ENCODE measurements around the gene DNAH8. TPM values are rescaled to one million over a fixed set of nuclear protein-coding genes. Genes with fewer than 3 reads are reported as not detected.

The DNAH8 gene
- total RNA-seq, 1 experiment from 2014 or later = 0.15 TPM

GRCh38 chr6:38924791-38925509 is 209.8 kb downstream of the DNAH8 start:
- intact Hi-C loops (cut with micrococcal nuclease) = no loop called here
- H3K36me3 ChIP-seq (ENCODE audit: low read depth, low read length) = no peaks in the 10 kb centered on the region
- no peak for ATAC-seq
- H3K27me3 ChIP-seq (ENCODE audit: low read length) = peaks cover 72% of the 10 kb centered on the region
- no peak overlapping the region for H3K27ac ChIP-seq (ENCODE audit: low read length)
- H3K9ac ChIP-seq (ENCODE audit: low read length) = no peak overlapping the region
- POLR2A ChIA-PET (ENCODE audit: unreplicated experiment) = no interaction called here
- H2AFZ ChIP-seq (ENCODE audit: low read length) = no peak overlapping the region
- no peaks in the 10 kb centered on the region for H3K4me1 ChIP-seq (ENCODE audit: insufficient read depth, low read length)
- H3K9me3 ChIP-seq (ENCODE audit: low read length) = no peaks in the 10 kb centered on the region
- no TSS peak for BruUV-seq (replicated peaks)
- TF ChIP-seq CTCF (conservative IDR thresholded peaks at IDR 0.05; ENCODE audit: low read depth, low read length) (no peak), EZH2phosphoT487 (IDR thresholded peaks at IDR 0.05; ENCODE audit: borderline replicate concordance, low read length) (no peak), EZH2 (IDR thresholded peaks at IDR 0.05; ENCODE audit: low read length, unreplicated experiment) (no peak)
- no peaks in the 10 kb centered on the region for H3K79me2 ChIP-seq (ENCODE audit: low read length)
- no peaks in the 10 kb centered on the region for H3K9me2 ChIP-seq (replicated peaks; ENCODE audit: low read length)
- no peaks in the 10 kb centered on the region for H3F3A ChIP-seq (ENCODE audit: low read length, unreplicated experiment)
- H3K4me2 ChIP-seq (ENCODE audit: low read length) = no peak overlapping the region
- no peak overlapping the region for H3K4me3 ChIP-seq (ENCODE audit: low read length)
- no peak for DNase-seq
- CTCF ChIA-PET = no interaction called here
- no peaks in the 10 kb centered on the region for H4K20me1 ChIP-seq (ENCODE audit: low read length)

GRCh38 chr6:38929560-38929959 is 214.4 kb downstream of the DNAH8 start:
- no peak for DNase-seq
- H3K27me3 ChIP-seq (ENCODE audit: low read length) = peaks cover 80% of the 10 kb centered on the region
- no peak overlapping the region for H2AFZ ChIP-seq (ENCODE audit: low read length)
- H3K79me2 ChIP-seq (ENCODE audit: low read length) = no peaks in the 10 kb centered on the region
- BruUV-seq (replicated peaks) = no TSS peak
- H3K9me2 ChIP-seq (replicated peaks; ENCODE audit: low read length) = no peaks in the 10 kb centered on the region
- no peak overlapping the region for H3K9ac ChIP-seq (ENCODE audit: low read length)
- intact Hi-C loops (cut with micrococcal nuclease) = loop anchor here (1.0 kb wide), 1 partner anchor 123 kb away; no protein-coding TSS in a partner anchor
- no peaks in the 10 kb centered on the region for H3F3A ChIP-seq (ENCODE audit: low read length, unreplicated experiment)
- H4K20me1 ChIP-seq (ENCODE audit: low read length) = no peaks in the 10 kb centered on the region
- H3K4me3 ChIP-seq (ENCODE audit: low read length) = no peak overlapping the region
- no peak overlapping the region for H3K4me2 ChIP-seq (ENCODE audit: low read length)
- TF ChIP-seq EZH2 (IDR thresholded peaks at IDR 0.05; ENCODE audit: low read length, unreplicated experiment) (no peak), CTCF (conservative IDR thresholded peaks at IDR 0.05; ENCODE audit: low read depth, low read length) (peak; percentile 41; the same call in 1 of the 2 replicates)
- CTCF ChIA-PET = no interaction called here
- H3K4me1 ChIP-seq (ENCODE audit: insufficient read depth, low read length) = no peaks in the 10 kb centered on the region
- no peaks in the 10 kb centered on the region for H3K9me3 ChIP-seq (ENCODE audit: low read length)
- ATAC-seq = no peak
- POLR2A ChIA-PET (ENCODE audit: unreplicated experiment) = interaction anchor here (0.6 kb wide), 1 partner anchor 9 kb away, joined by 9 read pairs; no protein-coding TSS in a partner anchor
- no peaks in the 10 kb centered on the region for H3K36me3 ChIP-seq (ENCODE audit: low read depth, low read length)
- no peak overlapping the region for H3K27ac ChIP-seq (ENCODE audit: low read length)

GRCh38 chr6:38933426-38933825 is 218.3 kb downstream of the DNAH8 start:
- no TSS peak for BruUV-seq (replicated peaks)
- Histone ChIP-seq H4K20me1 (ENCODE audit: low read length) (no peaks in the 10 kb centered on the region), H3K36me3 (ENCODE audit: low read depth, low read length) (no peaks in the 10 kb centered on the region), H3F3A (ENCODE audit: low read length, unreplicated experiment) (no peaks in the 10 kb centered on the region), H3K4me1 (ENCODE audit: insufficient read depth, low read length) (no peaks in the 10 kb centered on the region), H3K27ac (ENCODE audit: low read length) (no peak overlapping the region), H3K9me3 (ENCODE audit: low read length) (no peaks in the 10 kb centered on the region), H2AFZ (ENCODE audit: low read length) (no peak overlapping the region), H3K79me2 (ENCODE audit: low read length) (no peaks in the 10 kb centered on the region), H3K4me3 (ENCODE audit: low read length) (no peak overlapping the region), H3K27me3 (ENCODE audit: low read length) (peaks cover 78% of the 10 kb centered on the region), H3K4me2 (ENCODE audit: low read length) (no peak overlapping the region), H3K9me2 (replicated peaks; ENCODE audit: low read length) (no peaks in the 10 kb centered on the region), H3K9ac (ENCODE audit: low read length) (no peak overlapping the region)
- peak; percentile 90 for ATAC-seq
- intact Hi-C loops (cut with micrococcal nuclease) = loop anchor here (1.0 to 10.0 kb wide), 3 partner anchors 61 to 209 kb away; no protein-coding TSS in a partner anchor
- peak; percentile 70 for TF ChIP-seq CTCF (conservative IDR thresholded peaks at IDR 0.05; ENCODE audit: low read depth, low read length)
- no peak for TF ChIP-seq EZH2phosphoT487 (IDR thresholded peaks at IDR 0.05; ENCODE audit: borderline replicate concordance, low read length)
- CTCF ChIA-PET = interaction anchor here (0.6 to 1.2 kb wide), 3 partner anchors 40 to 136 kb away, joined by 3 to 4 read pairs (median 3); no protein-coding TSS in a partner anchor
- DNase-seq = peak; percentile 71
- POLR2A ChIA-PET (ENCODE audit: unreplicated experiment) = no interaction called here
